ENCODE data around the gene MCC. TPM values are rescaled to one million over a fixed set of nuclear protein-coding genes. Genes with fewer than 3 reads are reported as not detected.

The MCC gene
- total RNA-seq, 1 donor from 2014 or later: 26.9 TPM

DNA sequence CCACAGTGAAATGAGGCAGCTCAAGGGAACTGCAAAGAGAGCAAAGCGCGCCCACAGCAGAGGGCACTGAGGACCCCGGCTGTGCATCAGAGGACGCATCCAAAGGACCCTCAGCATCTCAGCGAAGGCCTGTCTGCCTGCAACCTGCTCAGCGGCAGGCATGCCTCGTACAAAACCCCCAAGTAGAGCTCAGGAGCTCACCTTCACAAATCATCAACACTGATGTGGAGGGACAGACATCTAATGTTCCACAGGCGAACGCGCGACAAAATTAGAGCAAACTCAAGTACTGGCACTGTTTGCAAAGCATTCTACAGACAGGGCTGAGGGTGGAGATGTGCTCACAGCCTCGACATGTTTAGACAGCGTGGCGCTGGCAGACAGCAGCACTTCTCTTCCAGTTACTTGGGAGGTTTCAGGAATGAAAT is 430.7 kb downstream of the MCC start:
- H3K27ac Mint-ChIP-seq (ENCODE audit: unreplicated experiment): no peak overlapping the region
- H3K9me3 ChIP-seq (ENCODE audit: insufficient read depth, low read depth, low read length): no peaks in the 10 kb centered on the region
- no peak overlapping the region for H3K4me2 ChIP-seq (ENCODE audit: low read length)
- H3K4me1 Mint-ChIP-seq (ENCODE audit: low read depth, unreplicated experiment): peaks cover 49% of the 10 kb centered on the region
- no peaks in the 10 kb centered on the region for H3K9me3 Mint-ChIP-seq (ENCODE audit: unreplicated experiment)
- H2AFZ ChIP-seq (ENCODE audit: low read depth, low read length): no peak overlapping the region
- DNase-seq (ENCODE audit: low read depth): no peak
- peaks cover 25% of the 10 kb centered on the region for H3K36me3 Mint-ChIP-seq (ENCODE audit: low read depth, unreplicated experiment)
- no peaks in the 10 kb centered on the region for H4K20me1 ChIP-seq (ENCODE audit: insufficient read depth, low read length)
- no peak for FAIRE-seq
- H3K79me2 ChIP-seq (ENCODE audit: insufficient read depth, low read length): no peaks in the 10 kb centered on the region
- H3K36me3 ChIP-seq (ENCODE audit: insufficient read depth, low read length): peaks cover 4% of the 10 kb centered on the region
- no peak overlapping the region for H3K4me3 Mint-ChIP-seq (ENCODE audit: unreplicated experiment)
- TF ChIP-seq, protein P1, sequence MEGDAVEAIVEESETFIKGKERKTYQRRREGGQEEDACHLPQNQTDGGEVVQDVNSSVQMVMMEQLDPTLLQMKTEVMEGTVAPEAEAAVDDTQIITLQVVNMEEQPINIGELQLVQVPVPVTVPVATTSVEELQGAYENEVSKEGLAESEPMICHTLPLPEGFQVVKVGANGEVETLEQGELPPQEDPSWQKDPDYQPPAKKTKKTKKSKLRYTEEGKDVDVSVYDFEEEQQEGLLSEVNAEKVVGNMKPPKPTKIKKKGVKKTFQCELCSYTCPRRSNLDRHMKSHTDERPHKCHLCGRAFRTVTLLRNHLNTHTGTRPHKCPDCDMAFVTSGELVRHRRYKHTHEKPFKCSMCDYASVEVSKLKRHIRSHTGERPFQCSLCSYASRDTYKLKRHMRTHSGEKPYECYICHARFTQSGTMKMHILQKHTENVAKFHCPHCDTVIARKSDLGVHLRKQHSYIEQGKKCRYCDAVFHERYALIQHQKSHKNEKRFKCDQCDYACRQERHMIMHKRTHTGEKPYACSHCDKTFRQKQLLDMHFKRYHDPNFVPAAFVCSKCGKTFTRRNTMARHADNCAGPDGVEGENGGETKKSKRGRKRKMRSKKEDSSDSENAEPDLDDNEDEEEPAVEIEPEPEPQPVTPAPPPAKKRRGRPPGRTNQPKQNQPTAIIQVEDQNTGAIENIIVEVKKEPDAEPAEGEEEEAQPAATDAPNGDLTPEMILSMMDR (IDR thresholded peaks at IDR 0.05; ENCODE audit: insufficient read depth, low read depth, low read length): no peak
- TF ChIP-seq EZH2 (IDR thresholded peaks at IDR 0.05; ENCODE audit: insufficient read depth, low read length): no peak
- no peaks in the 10 kb centered on the region for H3K27me3 Mint-ChIP-seq (ENCODE audit: low read depth, unreplicated experiment)
- peaks cover 40% of the 10 kb centered on the region for H3K4me1 ChIP-seq (ENCODE audit: insufficient read depth, low read length)
- no peak overlapping the region for H3K9ac ChIP-seq (ENCODE audit: low read length)
- no peak overlapping the region for H3K4me3 ChIP-seq (ENCODE audit: insufficient read depth, low read depth, low read length)
- H3K27me3 ChIP-seq (ENCODE audit: insufficient read depth, low read length): no peaks in the 10 kb centered on the region
- no peak overlapping the region for H3K27ac ChIP-seq (ENCODE audit: low read depth, low read length)

DNA sequence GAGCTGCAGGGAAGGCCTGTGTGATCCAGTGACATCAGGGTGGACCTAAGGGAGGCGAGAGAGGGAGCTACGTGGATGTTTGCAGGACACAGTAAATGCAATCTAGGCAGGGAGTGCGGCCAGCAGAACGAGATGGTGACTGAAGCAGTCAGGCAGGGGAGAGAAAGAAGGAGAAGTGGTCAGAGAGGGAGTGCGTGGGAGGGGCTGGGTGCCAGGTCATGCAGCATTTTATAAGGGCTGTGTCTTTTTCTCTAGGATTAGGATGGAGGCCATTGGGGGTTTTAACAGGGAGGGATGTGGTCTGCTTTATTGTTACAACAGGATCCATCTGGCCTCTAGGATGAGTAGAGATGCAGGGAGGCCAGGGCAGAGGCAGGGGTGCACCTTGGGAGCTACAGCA is 431.3 kb downstream of the MCC start:
- Histone ChIP-seq H3K9me3 (ENCODE audit: insufficient read depth, low read depth, low read length) (no peaks in the 10 kb centered on the region), H3K4me2 (ENCODE audit: low read length) (no peak overlapping the region), H3K4me3 (ENCODE audit: insufficient read depth, low read depth, low read length) (no peak overlapping the region), H3K4me1 (ENCODE audit: insufficient read depth, low read length) (peaks cover 38% of the 10 kb centered on the region), H3K79me2 (ENCODE audit: insufficient read depth, low read length) (no peaks in the 10 kb centered on the region), H3K27me3 (ENCODE audit: insufficient read depth, low read length) (no peaks in the 10 kb centered on the region), H3K27ac (ENCODE audit: low read depth, low read length) (no peak overlapping the region), H3K36me3 (ENCODE audit: insufficient read depth, low read length) (peaks cover 4% of the 10 kb centered on the region), H2AFZ (ENCODE audit: low read depth, low read length) (no peak overlapping the region), H4K20me1 (ENCODE audit: insufficient read depth, low read length) (no peaks in the 10 kb centered on the region), H3K9ac (ENCODE audit: low read length) (no peak overlapping the region)
- H3K4me1 Mint-ChIP-seq (ENCODE audit: low read depth, unreplicated experiment): peaks cover 47% of the 10 kb centered on the region
- no peak overlapping the region for H3K27ac Mint-ChIP-seq (ENCODE audit: unreplicated experiment)
- no peaks in the 10 kb centered on the region for H3K27me3 Mint-ChIP-seq (ENCODE audit: low read depth, unreplicated experiment)
- H3K36me3 Mint-ChIP-seq (ENCODE audit: low read depth, unreplicated experiment): peaks cover 27% of the 10 kb centered on the region
- H3K9me3 Mint-ChIP-seq (ENCODE audit: unreplicated experiment): no peaks in the 10 kb centered on the region
- FAIRE-seq (no peak), DNase-seq (ENCODE audit: low read depth) (no peak)
- TF ChIP-seq, protein P1 (IDR thresholded peaks at IDR 0.05; ENCODE audit: insufficient read depth, low read depth, low read length): no peak
- no peak for TF ChIP-seq EZH2 (IDR thresholded peaks at IDR 0.05; ENCODE audit: insufficient read depth, low read length)
- H3K4me3 Mint-ChIP-seq (ENCODE audit: unreplicated experiment): no peak overlapping the region

DNA sequence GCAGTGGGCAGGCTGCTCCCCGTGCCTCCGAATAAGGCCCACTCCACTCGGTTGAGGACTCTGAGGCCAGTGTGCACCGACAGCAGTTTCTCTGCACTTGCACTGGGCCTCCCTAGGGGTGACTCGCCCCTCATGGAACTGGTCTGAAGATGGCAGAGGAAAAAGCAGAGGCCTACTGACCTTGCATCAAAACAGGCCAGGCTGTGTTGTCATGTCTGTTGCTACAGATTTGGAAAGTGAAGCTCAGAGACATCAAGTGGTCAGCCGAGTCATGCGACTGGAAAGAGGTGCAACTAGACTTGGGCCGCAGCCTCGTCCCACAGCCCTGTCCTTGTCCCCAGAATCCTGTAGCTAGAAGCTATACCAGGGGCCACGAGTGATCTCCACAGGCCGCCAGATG is 433.4 kb downstream of the MCC start:
- Histone ChIP-seq H3K4me1 (ENCODE audit: insufficient read depth, low read length) (peaks cover 37% of the 10 kb centered on the region), H3K9ac (ENCODE audit: low read length) (no peak overlapping the region), H3K36me3 (ENCODE audit: insufficient read depth, low read length) (peaks cover 4% of the 10 kb centered on the region), H3K27ac (ENCODE audit: low read depth, low read length) (no peak overlapping the region), H3K4me3 (ENCODE audit: insufficient read depth, low read depth, low read length) (no peak overlapping the region), H3K9me3 (ENCODE audit: insufficient read depth, low read depth, low read length) (no peaks in the 10 kb centered on the region), H4K20me1 (ENCODE audit: insufficient read depth, low read length) (no peaks in the 10 kb centered on the region), H3K4me2 (ENCODE audit: low read length) (no peak overlapping the region), H2AFZ (ENCODE audit: low read depth, low read length) (no peak overlapping the region), H3K79me2 (ENCODE audit: insufficient read depth, low read length) (no peaks in the 10 kb centered on the region), H3K27me3 (ENCODE audit: insufficient read depth, low read length) (no peaks in the 10 kb centered on the region)
- FAIRE-seq: no peak
- TF ChIP-seq, protein P1 (IDR thresholded peaks at IDR 0.05; ENCODE audit: insufficient read depth, low read depth, low read length): no peak
- TF ChIP-seq EZH2 (IDR thresholded peaks at IDR 0.05; ENCODE audit: insufficient read depth, low read length): no peak
- peaks cover 39% of the 10 kb centered on the region for H3K4me1 Mint-ChIP-seq (ENCODE audit: low read depth, unreplicated experiment)
- H3K27me3 Mint-ChIP-seq (ENCODE audit: low read depth, unreplicated experiment): no peaks in the 10 kb centered on the region
- H3K36me3 Mint-ChIP-seq (ENCODE audit: low read depth, unreplicated experiment): peaks cover 27% of the 10 kb centered on the region
- no peaks in the 10 kb centered on the region for H3K9me3 Mint-ChIP-seq (ENCODE audit: unreplicated experiment)
- H3K27ac Mint-ChIP-seq (ENCODE audit: unreplicated experiment): no peak overlapping the region
- H3K4me3 Mint-ChIP-seq (ENCODE audit: unreplicated experiment): no peak overlapping the region
- no peak for DNase-seq (ENCODE audit: low read depth)
